GM21447 (cell line): ENCODE data around the gene KCNN4.
"Not testable (repeated sequence)": the region's sequence is repeated elsewhere in the genome, so short reads cannot be mapped to it uniquely, and the experiment has no call there.

ENCODE experiments used
- ATAC-seq: cut with Tn5 transposase; IDR thresholded peaks from one replicate; pipeline ENCODE4 v1.9.1; 2021; ENCODE audit not compliant: unreplicated experiment

KCNN4 gene

DNA sequence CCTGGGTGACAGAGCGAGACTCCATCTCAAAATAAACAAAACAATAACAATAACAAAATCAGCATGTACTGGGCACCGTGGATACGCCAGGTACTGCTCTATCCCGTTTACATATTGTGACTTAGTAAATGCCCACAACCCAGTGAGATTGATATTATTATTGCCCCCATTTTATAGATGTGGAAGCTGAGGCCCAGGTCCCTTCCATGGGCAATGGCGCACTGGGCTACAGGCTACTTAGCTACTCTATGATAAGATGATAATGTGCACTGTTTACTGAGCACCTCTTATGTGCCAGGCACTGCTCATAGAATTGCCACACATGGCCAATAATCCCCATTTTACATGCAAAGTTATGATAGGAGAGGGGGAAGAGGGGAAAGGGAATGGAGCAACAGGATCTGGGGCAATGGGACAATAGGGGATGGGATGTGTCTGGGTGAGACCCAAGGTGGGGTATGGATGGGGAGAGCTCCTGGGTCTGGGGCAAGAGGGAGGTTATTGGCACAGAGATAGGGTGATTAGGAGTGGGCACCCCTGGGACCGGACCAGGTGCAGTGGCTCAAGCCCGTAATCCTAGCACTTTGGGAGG lies 5.4 kb downstream of the KCNN4 start:
- ATAC-seq, result no peak

DNA sequence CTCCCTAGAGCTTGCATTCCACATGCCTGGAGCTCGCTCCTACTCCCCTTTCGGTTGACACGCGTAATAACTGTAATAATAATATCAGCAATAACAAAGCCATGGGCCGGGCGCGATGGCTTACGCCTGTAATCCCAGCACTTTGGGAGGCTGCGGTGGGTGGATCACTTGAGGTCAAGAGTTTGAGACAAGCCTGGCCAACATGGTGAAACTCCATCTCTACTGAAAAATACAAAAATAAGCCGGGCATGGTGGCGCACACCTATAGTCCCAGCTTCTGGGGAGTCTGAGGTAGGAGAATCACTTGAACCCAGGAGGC lies 5.9 kb downstream of the KCNN4 start:
- not testable (repeated sequence) for ATAC-seq

DNA sequence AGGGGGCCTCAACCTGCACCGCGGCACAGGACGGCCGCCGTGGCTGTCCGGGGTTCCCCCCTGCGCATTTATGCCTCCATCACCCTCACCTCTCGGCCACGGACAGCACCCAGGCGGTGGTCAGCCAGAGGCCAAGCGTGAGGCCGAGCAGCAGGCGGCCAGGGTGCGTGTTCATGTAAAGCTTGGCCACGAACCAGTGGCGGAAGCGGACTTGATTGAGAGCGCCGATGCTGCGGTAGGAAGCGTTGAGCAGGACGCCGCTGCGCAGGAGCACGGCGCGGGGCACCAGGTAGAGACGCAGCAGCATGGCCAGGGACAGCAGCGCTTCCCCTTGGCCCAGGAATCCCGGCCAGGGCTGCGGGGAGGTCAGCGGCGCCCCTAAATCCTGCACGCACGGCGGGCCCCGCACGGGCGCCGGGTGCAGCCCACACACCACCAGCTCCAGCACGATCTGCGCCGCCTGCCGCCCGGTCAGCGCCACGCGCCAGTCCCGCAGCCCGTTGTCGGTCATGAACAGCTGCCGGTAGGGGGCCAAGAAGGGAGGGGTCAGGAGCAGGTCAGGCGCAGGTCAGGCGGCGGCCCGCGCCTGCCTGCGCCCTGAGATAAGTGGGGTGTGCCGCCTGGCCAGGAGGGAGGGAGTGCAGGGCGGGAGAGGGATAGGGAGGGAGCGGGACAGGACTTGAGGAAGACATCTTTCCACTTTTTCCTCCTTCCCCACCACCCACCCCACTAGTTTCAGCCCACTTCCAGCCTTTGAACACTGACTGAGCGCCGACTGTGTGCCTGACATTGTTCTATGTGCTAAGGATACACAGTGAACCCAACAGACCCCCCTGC lies 6.5 kb downstream of the KCNN4 start:
- ATAC-seq, result no peak

DNA sequence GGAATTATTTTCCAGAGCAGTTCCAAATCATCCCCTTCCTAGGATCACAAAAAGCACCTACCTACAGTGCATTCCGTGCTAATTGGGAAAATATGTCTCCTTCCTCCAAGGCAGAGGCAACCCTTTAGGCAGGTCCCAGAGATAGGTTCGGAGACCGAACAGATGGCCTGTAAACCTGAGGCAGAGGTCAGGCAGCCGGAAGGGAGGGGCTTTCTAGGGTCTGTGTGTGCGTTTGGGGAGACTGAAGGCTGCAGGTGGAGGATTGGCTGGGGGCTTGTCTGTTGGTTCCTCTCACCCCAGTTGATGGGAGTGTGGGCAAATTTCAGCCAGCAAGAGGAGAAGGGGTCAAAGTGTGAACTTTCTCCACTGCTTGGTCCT lies 7.1 kb downstream of the KCNN4 start:
- ATAC-seq, result no peak

DNA sequence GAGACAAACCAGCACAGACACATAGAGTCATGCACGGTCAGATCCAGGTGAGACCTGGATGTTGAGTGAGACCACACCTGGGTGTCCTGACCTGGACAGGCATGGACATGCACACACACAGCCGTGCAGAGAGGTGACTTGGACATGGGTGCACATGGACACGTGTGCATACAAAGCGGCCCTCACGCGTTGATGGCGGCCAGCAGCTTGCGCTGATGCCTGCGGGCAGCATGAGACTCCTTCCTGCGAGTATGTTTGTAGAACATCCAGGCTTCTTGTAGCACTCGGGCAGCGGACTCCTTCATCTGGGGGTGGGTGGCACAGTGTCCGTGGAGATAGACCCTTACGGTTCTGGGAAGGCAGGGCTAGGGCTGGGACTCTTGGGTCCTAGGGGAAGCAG lies 11.5 kb downstream of the KCNN4 start:
- no peak for ATAC-seq

DNA sequence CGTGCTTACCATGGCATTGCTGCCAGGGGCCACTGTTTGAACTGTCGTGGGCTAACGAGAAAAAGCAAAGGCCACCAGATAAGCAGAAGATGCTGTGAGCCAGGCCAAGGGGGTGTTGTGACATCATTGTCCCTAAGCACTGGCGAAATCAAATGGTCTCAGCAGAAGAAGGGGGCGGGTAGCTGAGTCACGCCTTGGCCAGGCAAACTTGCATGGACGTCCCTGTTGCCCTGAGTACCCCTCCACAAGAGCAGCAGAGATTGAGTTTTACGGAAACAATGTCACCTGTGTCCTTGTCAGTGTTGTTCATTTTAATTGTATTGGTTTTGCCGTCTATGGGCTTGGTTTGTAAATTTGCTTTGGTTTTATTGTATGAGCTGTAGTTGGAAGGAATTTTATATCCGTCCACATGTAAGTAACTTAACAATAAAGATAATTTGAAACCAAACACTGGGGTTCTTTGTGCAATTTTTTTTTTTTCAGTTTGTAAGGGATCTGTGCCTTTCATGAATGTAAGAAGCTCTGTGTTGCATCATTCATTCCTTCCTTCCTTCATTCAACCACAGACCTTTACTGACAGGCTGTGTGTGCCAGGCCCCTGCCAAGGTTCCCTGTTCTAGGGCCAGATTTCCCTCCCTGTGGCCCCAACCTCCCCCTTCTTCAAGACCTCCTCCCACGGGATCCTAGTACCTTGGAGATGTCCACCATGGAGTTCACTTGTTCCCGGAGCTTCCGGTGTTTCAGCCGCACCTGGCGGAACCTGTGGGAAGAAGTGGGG lies 12.3 kb downstream of the KCNN4 start:
- no peak for ATAC-seq

DNA sequence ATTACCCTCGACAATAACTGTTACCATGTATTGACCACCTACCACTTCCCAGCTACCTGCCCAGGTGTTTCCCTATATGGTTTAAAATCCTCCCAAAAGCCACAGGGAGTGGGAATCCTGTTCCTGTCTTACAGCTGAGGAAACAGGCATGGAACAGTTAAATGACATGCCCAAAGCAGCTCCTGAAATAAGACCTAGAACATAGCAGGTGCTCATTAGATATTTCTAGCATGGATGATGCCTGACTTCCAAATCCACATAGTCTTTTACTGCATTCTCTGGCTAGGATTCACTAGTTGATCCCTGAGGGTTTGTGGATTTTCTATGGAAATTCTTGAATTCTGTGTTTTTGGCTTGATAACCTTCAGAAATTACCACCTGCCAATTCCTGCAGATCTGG lies 13.0 kb downstream of the KCNN4 start:
- ATAC-seq, result no peak

DNA sequence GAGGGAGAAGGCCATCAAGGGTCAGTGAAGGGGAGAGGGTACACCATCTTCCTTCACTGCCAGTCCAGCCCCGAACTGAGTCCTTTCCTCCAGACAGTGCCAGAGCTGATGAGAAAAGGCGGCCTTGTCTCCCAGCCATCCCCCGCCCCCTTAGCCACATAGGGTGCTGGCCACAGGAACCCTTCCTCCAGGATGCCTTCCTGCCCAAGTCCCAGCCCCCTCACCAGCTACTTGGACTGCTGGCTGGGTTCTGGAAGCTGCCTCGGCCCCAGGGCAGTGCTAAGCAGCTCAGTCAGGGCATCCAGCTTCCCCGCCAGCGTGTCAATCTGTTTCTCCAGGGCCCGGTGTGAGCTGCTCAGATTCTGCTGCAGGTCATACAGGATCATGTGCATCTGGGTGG lies 13.5 kb downstream of the KCNN4 start:
- ATAC-seq, result no peak

DNA sequence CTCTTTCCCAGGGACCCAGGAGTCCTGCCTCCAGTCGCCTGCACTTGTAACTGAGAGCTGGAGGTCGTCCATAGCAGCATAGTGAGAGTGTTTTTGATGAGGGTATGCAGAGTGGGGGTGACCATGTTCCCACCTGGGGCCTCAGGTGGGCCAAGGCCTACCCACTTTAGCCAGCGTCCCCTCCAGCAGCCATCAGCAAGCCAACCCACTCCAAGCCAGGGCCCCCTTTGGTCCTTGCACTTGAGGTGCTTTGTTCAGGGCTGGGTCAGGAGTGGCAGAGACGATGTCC lies 14.1 kb downstream of the KCNN4 start:
- no peak for ATAC-seq

DNA sequence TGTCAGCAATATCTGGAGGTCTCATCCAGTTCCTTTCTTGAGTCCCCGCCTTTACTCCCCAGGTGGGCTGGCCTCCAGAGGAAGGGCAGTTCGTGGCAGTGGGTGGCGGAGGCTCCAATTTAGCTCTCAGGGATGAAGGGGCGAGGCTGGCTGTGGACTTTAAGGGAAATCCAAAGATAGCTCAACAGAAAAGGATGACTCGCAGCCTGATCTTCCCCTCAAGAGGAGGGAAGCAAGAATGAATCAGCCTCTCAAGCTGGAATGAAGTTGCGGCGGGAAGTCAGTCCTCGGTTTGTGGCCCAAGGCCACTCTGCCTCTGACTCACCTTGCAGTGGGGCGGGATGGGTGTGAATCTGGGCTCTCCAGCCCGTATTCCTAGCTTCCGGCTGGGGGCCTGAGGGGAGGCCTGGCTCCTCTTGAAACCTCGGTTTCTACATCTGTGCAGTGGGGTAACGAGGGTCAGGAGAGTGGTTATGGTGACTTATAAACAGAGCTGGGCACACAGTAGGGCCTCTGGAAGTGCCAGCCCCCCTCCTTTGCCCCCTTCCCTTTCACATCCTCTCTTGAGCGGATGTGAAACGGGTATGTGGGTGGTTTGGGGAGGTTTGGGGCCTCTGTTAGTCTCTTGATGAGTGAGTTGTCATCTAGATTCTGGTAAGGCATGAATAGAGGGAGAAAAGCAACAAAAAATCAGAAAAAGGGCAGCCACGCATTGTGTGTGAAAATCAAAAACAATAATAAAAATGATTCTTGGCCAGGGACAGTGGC lies 15.5 kb downstream of the KCNN4 start:
- peak; percentile 62 for ATAC-seq

DNA sequence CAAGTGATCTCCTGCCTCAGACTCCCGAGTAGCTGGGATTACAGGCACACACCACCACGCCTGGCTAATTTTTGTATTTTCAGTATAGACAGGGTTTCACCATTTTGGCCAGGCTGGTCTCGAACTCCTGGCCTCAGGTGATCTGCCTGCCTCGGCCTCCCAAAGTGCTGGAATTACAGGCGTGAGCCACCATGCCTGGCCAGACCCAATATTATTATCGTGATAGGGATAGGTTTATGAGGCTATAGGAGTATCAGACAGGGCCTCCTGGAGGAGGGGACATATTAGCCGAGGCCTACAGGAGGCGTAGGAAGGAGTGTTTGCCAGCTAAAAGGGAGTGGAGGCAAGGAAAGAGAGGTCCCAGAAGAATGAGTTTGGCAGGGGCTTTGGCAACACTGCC lies 16.1 kb downstream of the KCNN4 start:
- ATAC-seq, result not testable (repeated sequence)

DNA sequence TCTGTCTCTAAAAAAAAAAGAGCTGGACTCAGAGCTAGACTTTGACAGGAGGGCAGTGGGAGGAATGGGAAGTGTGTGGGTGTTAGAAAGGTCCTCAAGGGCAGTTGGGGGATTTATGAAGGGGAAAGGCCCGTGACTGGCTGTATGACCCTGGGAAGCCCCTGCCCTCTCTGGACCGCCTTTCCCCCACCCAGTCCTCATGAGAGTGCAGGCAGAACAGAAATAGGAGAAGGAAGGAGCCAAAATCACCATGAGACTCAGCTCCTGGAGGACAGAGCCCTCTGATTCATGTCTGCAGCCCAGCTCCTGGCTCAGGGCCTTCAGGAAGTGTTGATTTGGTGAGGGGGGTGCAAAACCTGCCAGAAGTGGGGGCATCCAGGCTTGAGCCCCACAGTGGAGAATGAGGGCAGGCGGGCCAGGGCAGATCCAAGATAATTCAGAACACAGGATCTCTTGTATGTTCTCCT lies 17.3 kb downstream of the KCNN4 start:
- no peak for ATAC-seq

DNA sequence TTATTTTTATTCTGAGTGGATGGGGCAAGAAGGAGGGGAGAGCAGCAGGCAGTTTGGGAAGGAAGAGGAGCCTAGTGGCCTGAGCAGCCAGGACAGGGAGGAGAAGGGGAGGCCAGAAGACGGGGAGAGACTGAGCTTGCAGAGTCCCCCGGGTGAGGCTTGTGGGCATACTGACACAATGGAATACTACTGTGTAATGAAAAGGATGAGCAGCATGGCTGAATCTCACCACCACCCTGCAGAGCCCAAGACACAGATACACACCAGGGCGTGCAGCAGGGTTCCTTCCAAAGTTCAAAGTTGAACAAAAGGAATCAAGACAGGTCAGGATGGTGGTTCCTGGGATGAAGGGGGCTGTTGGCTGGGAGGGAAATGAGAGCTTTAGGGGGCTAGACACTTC lies 18.0 kb downstream of the KCNN4 start:
- no peak for ATAC-seq

DNA sequence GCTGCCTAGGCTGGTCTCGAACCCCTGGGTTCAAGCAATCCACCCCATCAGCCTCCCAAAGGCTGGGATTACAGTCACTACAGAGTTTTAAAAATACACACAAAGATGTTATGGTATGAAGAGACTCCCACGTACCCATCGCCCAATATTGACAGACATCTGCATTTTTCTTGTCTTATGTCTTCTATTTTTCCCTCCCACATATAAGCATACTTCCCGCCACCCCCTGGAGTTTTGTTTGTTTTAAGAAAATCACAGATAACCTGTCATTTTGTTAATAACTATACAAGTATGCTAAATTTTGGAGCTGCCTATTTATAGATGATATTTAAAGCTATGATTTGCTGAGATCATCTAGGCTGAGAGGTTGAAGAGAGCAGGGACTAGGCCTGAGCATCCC lies 19.8 kb downstream of the KCNN4 start:
- no peak for ATAC-seq

DNA sequence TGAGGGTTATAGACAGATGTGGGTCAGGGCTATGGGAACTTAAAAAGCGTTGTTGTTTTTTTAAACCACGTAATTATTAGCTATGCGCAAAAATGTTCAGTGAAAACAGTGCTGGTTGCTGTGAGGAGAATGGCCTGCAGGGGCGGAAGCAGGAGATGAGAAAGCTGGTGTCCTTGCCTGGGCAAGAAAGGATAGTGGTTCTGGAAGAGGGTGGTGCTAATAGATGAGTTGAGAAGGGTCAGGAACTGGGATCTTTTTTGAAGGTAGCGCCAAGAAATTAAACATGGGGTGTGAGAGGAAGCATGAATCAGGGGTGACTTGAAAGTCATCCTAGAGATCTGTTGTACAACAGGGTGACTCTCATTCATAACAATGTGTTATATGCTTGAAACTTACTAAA lies 21.3 kb downstream of the KCNN4 start:
- ATAC-seq, result no peak

DNA sequence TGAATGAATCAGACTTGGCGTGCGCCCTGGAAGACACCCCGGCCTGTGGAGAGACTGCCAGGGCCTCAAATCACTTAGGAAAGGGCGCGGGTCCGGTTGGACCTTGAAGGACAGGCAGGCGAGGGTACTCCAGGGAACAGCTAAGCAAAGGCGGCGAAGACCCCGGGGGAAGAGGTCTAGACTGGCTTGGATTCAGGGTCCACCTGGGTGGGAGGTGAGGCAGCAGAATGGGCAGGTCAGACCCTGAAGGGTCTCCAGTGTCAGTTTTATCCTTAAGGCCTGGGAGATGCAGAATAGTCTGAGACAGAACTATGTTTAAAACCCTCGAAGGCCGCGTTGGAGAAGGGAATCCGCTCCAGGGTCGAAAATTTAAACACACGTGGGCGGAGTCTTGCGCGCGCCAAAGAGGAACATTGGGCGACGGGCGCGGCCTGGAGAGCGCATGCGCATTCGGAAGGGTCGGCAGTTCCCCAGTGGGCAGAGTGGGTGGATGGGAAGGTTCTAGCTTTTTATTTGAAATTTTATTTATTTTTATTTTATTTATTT lies 25.4 kb downstream of the KCNN4 start:
- ATAC-seq, result no peak

DNA sequence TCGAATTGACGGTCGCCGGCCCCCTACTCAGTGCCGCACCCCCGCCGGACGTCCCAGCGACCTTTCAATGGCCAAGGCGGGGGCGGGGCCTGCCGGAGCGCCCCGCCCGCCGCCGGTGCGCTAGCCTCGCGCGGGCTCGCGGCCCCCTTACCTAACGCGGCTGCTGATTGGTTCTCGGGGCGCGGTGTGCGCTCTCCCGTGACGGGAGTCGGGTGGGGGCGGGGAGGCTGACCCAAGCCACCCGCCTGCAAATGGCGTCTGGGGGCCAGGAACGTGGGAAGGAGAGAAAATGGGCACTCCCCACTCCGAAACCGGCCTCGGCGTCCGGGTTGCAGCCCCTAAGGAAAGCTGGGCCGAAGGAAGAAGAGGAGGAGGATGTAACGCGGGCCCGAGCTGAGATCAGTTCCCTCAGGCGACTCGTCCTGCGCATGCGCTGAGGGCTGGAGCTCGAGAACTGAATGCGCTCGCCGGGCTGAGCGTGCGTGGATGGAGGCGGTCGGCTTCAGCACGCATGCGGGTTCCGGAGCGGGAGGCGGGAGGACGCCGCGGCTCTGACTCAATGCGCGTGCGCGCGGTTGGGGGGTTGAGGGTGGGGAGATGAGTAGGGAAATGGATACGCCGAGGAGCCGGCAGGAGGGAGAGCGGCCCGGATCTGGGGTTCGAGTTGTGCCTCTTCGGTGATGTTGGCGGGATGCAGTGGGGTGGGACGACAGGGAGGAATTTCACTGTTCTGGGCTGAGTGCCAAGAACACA lies 26.1 kb downstream of the KCNN4 start, which contains the start of gene SMG9:
Gene SMG9 (minus strand): TSS at position 460 of the 753 bp plus-strand sequence. CDS start 4,221 bp downstream, outside the sequence.
- ATAC-seq, result peak; percentile 44

DNA sequence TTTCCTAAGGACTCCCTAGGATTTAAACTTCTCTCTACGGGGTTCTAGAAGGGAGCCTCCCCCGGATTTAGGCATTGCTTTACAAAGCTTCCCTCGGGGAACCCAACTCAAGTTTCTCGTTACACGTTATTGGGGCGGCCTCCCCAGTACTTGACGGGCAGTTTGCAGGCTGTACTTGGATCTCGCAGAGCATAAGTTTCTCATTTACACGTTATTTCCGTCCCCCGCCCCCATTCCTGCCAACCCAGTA lies 26.6 kb downstream of the KCNN4 start:
- no peak for ATAC-seq

DNA sequence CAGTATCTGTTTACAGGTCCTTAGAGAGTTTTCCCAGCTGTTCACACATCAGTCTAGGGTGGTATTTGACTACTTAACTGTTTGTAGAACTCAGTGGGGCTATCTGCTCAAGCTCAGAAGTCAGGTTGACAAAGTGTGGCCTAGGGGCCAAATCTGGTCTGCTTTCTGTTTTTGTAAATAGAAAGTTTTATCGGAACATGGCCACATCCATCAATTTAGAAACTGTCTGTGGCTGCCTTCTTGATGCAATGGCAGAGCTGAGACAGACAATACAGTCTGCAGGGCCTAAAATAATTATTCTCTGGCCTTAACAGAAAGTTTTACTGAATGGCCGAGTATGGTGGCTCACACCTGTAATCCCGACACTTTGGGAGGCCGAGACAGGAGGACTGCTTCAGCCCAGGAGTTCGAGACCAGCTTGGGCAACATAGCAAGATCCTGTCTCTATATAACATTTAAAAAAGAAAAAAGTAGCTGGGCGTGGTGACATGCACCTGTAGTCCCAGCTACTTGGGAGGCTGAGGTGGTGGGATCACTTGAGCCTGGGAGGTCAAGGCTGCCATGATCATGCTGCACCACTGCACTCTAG lies 28.4 kb downstream of the KCNN4 start:
- no peak for ATAC-seq

DNA sequence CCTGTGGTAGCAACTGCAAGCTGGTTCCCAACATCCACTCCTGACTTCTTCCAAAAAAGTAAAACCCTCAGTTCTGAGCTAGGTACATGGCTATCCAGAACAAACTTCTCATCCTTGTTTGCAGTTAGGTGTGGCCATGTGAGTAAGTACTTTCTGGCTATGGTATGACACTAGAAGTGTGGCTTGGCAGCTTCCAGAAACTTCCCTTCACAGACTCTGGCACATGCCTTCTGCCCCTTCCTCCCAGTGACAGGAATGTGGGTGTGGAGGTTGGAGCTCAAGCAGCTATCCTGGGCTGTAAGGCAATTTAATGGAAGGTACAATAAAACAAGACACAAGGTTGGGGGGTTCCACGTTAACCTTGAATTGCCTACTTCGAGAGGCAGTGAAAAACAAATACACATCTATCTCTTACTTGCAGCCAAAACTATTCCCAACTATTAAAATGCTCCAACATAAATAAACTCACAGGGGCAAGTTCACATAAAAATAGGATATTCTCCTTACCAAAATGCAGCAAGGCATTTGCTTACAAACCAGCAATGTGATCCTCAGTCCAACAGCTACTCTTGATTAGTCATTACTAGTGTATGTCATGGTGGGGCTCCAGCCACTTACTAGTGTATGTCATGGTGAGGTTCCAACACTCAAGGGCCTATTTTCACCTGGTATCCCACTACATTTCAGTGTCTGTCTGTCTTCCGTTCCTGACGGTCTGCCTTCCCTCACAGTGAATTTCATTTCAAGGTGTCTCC lies 29.1 kb downstream of the KCNN4 start:
- no peak for ATAC-seq
